Activated naive CD4-positive, alpha-beta T cell treated with anti-CD3 and anti-CD28 coated beads, Interleukin-2, amount 50 U/mL, for 16 hours (primary cell): ENCODE data around the gene RPS21.
A peak's percentile ranks its signal among the peaks of the same experiment; 100 is the strongest.

Source experiments
- DNase-seq: peaks from one replicate; pipeline ENCODE4 v3.0.0-alpha.2; 2020

RPS21 gene

GRCh38 chr20:62386383-62387218 is at the start of gene RPS21:
Gene RPS21 (plus strand): TSS chr20:62387103. CDS start chr20:62387339, 236 bp downstream.
- DNase-seq = peak; percentile 94

GRCh38 chr20:62337558-62338293 is 49.2 kb upstream of the RPS21 start:
- no peak for DNase-seq

- no peak for DNase-seq
Observed at GRCh38 chr20:62338294-62338620, 48.6 kb upstream of the RPS21 start.

- no peak for DNase-seq
Observed at GRCh38 chr20:62339647-62340062, 47.2 kb upstream of the RPS21 start.

GRCh38 chr20:62342910-62343309 is 44.0 kb upstream of the RPS21 start:
- DNase-seq = no peak

GRCh38 chr20:62344092-62344491 is 42.8 kb upstream of the RPS21 start:
- DNase-seq = no peak

GRCh38 chr20:62344782-62345181 is 42.1 kb upstream of the RPS21 start:
- DNase-seq = no peak

GRCh38 chr20:62345681-62346370 is 41.1 kb upstream of the RPS21 start:
- no peak for DNase-seq

GRCh38 chr20:62346398-62347150 is 40.3 kb upstream of the RPS21 start:
- DNase-seq = no peak

- DNase-seq = no peak
Observed at GRCh38 chr20:62347151-62347404, 39.8 kb upstream of the RPS21 start.

- no peak for DNase-seq
Observed at GRCh38 chr20:62347445-62347844, 39.5 kb upstream of the RPS21 start.

- DNase-seq = no peak
Observed at GRCh38 chr20:62348604-62349003, 38.3 kb upstream of the RPS21 start.

GRCh38 chr20:62349556-62350097 is 37.3 kb upstream of the RPS21 start:
- no peak for DNase-seq

GRCh38 chr20:62350098-62350628 is 36.7 kb upstream of the RPS21 start:
- no peak for DNase-seq

- no peak for DNase-seq
Observed at GRCh38 chr20:62350629-62351422, 36.1 kb upstream of the RPS21 start.

- DNase-seq = no peak
Observed at GRCh38 chr20:62351469-62352401, 35.2 kb upstream of the RPS21 start.

GRCh38 chr20:62352402-62353288 is 34.3 kb upstream of the RPS21 start:
- no peak for DNase-seq

- DNase-seq = no peak
Observed at GRCh38 chr20:62353289-62354030, 33.4 kb upstream of the RPS21 start.
